ENCODE measurements around the gene MRPS11. TPM values are rescaled to one million over a fixed set of nuclear protein-coding genes. Genes with fewer than 3 reads are reported as not detected.
"Not testable (repeated sequence)": the region's sequence is repeated elsewhere in the genome, so short reads cannot be mapped to it uniquely, and the experiment has no call there.

MRPS11 gene
- total and polyA plus RNA-seq, 10 of the 15 experiments (the other 5 are each of a cell fraction or from before 2014, with no cell fraction given): 37.1 to 148 (median 68.7) TPM

DNA sequence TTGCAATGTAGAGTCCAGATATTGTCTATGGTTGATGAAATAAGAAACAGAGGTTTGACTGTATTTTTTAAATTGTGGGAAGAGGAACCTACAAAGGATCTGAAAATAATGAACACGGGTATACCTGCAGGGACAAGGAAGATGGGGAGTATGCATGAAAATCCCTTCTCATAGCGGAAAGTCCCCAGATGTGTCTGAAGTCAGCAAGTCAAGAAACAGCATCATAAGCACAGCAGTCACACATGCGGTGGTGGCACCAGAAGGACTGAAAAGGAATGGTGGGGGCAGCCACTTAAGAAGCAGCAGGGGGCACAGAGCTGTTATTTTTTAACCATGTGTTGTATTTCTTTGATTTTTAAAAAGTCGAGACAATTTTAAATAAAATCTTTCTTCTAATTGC is 4.7 kb downstream of the MRPS11 start (continued):
- TF ChIP-seq, protein P1, sequence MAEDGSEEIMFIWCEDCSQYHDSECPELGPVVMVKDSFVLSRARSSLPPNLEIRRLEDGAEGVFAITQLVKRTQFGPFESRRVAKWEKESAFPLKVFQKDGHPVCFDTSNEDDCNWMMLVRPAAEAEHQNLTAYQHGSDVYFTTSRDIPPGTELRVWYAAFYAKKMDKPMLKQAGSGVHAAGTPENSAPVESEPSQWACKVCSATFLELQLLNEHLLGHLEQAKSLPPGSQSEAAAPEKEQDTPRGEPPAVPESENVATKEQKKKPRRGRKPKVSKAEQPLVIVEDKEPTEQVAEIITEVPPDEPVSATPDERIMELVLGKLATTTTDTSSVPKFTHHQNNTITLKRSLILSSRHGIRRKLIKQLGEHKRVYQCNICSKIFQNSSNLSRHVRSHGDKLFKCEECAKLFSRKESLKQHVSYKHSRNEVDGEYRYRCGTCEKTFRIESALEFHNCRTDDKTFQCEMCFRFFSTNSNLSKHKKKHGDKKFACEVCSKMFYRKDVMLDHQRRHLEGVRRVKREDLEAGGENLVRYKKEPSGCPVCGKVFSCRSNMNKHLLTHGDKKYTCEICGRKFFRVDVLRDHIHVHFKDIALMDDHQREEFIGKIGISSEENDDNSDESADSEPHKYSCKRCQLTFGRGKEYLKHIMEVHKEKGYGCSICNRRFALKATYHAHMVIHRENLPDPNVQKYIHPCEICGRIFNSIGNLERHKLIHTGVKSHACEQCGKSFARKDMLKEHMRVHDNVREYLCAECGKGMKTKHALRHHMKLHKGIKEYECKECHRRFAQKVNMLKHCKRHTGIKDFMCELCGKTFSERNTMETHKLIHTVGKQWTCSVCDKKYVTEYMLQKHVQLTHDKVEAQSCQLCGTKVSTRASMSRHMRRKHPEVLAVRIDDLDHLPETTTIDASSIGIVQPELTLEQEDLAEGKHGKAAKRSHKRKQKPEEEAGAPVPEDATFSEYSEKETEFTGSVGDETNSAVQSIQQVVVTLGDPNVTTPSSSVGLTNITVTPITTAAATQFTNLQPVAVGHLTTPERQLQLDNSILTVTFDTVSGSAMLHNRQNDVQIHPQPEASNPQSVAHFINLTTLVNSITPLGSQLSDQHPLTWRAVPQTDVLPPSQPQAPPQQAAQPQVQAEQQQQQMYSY (CRISPR knock-in tag; IDR thresholded peaks at IDR 0.05): no peak
- TF ChIP-seq, protein P2, sequence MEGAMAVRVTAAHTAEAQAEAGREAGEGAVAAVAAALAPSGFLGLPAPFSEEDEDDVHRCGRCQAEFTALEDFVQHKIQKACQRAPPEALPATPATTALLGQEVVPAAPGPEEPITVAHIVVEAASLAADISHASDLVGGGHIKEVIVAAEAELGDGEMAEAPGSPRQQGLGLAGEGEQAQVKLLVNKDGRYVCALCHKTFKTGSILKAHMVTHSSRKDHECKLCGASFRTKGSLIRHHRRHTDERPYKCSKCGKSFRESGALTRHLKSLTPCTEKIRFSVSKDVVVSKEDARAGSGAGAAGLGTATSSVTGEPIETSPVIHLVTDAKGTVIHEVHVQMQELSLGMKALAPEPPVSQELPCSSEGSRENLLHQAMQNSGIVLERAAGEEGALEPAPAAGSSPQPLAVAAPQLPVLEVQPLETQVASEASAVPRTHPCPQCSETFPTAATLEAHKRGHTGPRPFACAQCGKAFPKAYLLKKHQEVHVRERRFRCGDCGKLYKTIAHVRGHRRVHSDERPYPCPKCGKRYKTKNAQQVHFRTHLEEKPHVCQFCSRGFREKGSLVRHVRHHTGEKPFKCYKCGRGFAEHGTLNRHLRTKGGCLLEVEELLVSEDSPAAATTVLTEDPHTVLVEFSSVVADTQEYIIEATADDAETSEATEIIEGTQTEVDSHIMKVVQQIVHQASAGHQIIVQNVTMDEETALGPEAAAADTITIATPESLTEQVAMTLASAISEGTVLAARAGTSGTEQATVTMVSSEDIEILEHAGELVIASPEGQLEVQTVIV (IDR thresholded peaks at IDR 0.05; ENCODE audit: borderline replicate concordance, partially characterized antibody): no peak
- no peak for TF ChIP-seq RAD21 (IDR thresholded peaks at IDR 0.05; ENCODE audit: insufficient read depth, low read depth, low read length)

DNA sequence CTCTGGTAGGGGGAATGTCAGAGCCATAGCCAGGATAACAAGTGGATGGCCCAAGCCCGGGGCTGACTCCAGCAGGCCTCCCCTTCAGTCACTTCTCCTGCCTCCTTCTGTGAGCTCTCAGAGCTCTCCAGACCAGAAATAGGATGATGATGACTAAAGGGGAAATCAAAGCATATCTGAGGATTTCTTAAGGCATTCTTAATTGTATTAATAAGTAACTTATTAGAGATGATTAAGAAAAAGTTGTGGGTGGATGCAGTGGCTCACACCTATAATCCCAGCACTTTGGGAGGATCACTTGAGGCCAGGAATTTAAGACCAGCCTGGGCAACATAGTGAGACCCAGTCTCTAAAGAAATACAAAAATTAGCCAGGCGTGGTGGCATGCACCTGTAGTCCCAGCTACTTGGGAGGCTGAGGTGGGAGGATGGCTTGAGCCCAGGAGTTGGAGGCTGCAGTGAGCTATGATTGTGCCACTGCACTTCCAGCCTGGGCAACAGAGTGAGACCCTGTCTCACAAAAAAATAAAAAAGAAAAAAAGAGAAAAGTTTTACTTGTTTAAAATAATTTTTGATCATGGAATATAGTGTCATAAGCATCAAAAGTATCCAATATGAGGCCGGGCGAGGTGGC is 6.3 kb downstream of the MRPS11 start:
- intact Hi-C loops (cut with micrococcal nuclease; ENCODE audit: unreplicated experiment); H3K4me2 ChIP-seq (ENCODE audit: control insufficient read depth, insufficient read depth); H2AFZ ChIP-seq (ENCODE audit: control insufficient read depth, low read depth, low read length); DNase-seq (ENCODE audit: low read depth, low spot score); H3K27me3 ChIP-seq (replicated peaks in 1 of 2; ENCODE audit: control insufficient read depth in 2 of 2, insufficient read depth in 2 of 2, low read length in 1 of 2); H3K79me2 ChIP-seq (ENCODE audit: control insufficient read depth, insufficient read depth, low read length); H3K9ac ChIP-seq (ENCODE audit: control insufficient read depth, insufficient read depth, low read length); H3K9me3 ChIP-seq (replicated peaks; ENCODE audit: control insufficient read depth, insufficient read depth, low read length); RAD21 ChIA-PET (ENCODE audit: unreplicated experiment); ATAC-seq; H4K20me1 ChIP-seq (ENCODE audit: control insufficient read depth, insufficient read depth); FAIRE-seq; H3K27ac ChIP-seq (ENCODE audit: control insufficient read depth, insufficient read depth); H3K4me3 ChIP-seq; POLR2A ChIA-PET; in situ Hi-C loops (cut with MboI); H3K4me1 ChIP-seq (ENCODE audit: control insufficient read depth, insufficient read depth, low read length); BruUV-seq (replicated peaks): not testable (repeated sequence)
- H3K36me3 ChIP-seq (ENCODE audit: control insufficient read depth in 2 of 2, insufficient read depth in 2 of 2, low read length in 1 of 2): peaks cover 7 to 24% of the 10 kb centered on the region in 2 experiments
- 100% methylated on average over 4 of the region's 4 CpGs for WGBS (ENCODE audit: insufficient coverage, insufficient replicate concordance, low lambda C conversion rate, missing lambda C conversion rate)
- ChIA-PET SMC1A (ENCODE audit: uncharacterized antibody, unreplicated experiment) (interaction anchor here (2.8 kb wide), 1 partner anchor 150 kb away, joined by 8 read pairs; no protein-coding TSS in a partner anchor), CTCF (interaction anchor here (0.6 to 2.0 kb wide), 3 partner anchors 150 to 360 kb away, joined by 3 to 8 read pairs (median 3); no protein-coding TSS in a partner anchor)
